Brain microvascular endothelial cell (primary cell): ENCODE measurements around the gene MED27.

Experiments
- DNase-seq: peaks from one replicate; pipeline ENCODE4 v3.0.0-alpha.2; 2020
- H3K27ac ChIP-seq: fragments of 250-450 bp; sonication (Bioruptor Pico); 2 replicates; pipeline ENCODE4 v1.5.1; 2020; ENCODE audit warnings: mild to moderate bottlenecking, moderate library complexity
- H3K27me3 ChIP-seq: fragments of 250-450 bp; sonication (Bioruptor Pico); replicated peaks from 2 replicates; pipeline ENCODE4 v1.5.1; 2020; ENCODE audit warnings: mild to moderate bottlenecking
- H3K36me3 ChIP-seq: fragments of 250-450 bp; sonication (Bioruptor Pico); replicated peaks from 2 replicates; pipeline ENCODE4 v1.5.1; 2020; ENCODE audit warnings: mild to moderate bottlenecking
- H3K4me3 ChIP-seq: 2 replicates; pipeline ENCODE4 v1.5.1; 2011; ENCODE audit warnings: low read depth, mild to moderate bottlenecking, control low read depth, low read length, moderate library complexity
- in situ Hi-C: cut with HindIII; loops from 2 replicates; pipeline ENCODE4 v1.10.0; 2017; ENCODE audit warnings: low sequenced_read_pairs, low pct_ligation_motif_present
- TF ChIP-seq, protein P1 (sequence below): IDR thresholded peaks from 2 replicates; pipeline ENCODE4 v1.5.1; 2011; ENCODE audit warnings: low read depth, mild to moderate bottlenecking, moderate library complexity, low read length, control low read depth, inconsistent platforms; ENCODE audit errors: missing control alignments

Gene MED27

DNA sequence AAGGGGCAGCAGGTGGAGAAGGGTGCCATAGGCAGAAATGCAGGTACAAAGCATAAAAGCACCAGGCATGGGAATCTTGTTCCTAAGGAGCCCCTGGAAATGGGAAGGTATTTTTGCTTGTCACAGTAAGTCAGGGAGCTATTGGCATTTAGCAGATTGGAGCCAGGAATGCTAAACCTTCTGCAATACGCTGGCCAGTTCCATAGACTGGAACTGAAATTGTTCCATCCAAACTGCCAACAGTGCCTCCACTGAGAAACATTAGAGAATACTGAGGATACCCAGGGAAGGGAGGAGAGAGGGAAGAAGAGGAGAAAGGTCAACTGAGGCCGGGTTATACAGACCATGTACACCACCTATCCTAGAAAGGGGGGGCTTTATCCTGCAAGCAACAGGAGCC, 162.7 kb downstream of the MED27 start:
- in situ Hi-C loops, result no loop called here
- Histone ChIP-seq H3K27ac (no peak overlapping the region), H3K36me3 (no peaks in the 10 kb centered on the region), H3K27me3 (no peaks in the 10 kb centered on the region), H3K4me3 (no peak overlapping the region)
- DNase-seq, result no peak
- TF ChIP-seq, protein P1, sequence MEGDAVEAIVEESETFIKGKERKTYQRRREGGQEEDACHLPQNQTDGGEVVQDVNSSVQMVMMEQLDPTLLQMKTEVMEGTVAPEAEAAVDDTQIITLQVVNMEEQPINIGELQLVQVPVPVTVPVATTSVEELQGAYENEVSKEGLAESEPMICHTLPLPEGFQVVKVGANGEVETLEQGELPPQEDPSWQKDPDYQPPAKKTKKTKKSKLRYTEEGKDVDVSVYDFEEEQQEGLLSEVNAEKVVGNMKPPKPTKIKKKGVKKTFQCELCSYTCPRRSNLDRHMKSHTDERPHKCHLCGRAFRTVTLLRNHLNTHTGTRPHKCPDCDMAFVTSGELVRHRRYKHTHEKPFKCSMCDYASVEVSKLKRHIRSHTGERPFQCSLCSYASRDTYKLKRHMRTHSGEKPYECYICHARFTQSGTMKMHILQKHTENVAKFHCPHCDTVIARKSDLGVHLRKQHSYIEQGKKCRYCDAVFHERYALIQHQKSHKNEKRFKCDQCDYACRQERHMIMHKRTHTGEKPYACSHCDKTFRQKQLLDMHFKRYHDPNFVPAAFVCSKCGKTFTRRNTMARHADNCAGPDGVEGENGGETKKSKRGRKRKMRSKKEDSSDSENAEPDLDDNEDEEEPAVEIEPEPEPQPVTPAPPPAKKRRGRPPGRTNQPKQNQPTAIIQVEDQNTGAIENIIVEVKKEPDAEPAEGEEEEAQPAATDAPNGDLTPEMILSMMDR, result no peak

DNA sequence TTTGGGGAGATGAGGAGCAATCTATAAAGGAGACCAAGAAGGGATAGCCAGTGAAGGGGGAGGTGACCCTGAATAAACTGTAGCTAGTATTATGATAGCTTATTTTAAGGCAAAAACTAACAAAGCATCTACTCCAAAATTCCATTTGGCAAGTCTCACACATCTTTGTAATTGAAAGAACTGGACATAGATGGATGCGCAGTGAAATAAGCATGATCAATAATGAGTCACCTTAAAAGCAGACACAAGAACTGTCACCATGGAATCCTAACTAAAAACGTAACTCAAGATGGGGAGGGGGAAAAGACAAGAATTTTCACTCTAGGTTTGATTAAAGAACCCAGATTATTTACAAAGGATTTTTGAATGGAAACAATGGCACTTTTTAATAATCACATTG, 164.5 kb downstream of the MED27 start:
- Histone ChIP-seq H3K4me3 (no peak overlapping the region), H3K27me3 (no peaks in the 10 kb centered on the region), H3K36me3 (no peaks in the 10 kb centered on the region), H3K27ac (no peak overlapping the region)
- DNase-seq, result peak; percentile 10
- TF ChIP-seq, protein P1, result no peak
- in situ Hi-C loops, result no loop called here

DNA sequence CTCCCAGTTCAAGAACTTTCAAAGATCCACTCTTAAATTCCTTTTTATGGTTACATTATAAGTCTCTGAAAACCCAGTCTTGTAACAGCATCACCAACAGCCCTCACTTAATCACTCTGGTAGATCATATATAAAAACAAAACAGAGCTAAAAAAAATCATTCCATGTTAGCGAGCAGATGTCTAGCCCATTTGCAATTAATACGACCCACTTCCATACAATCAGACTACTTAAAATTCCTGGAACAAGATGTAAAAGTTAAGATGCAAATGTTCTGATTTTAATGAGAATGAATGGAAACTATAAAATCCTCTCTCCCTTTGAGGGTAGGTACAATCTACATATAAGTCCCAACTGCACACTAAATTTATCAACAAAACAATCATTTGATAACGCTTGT, 167.0 kb downstream of the MED27 start:
- H3K4me3 ChIP-seq, result no peak overlapping the region
- in situ Hi-C loops, result no loop called here
- DNase-seq, result no peak
- no peaks in the 10 kb centered on the region for H3K27me3 ChIP-seq
- H3K36me3 ChIP-seq, result no peaks in the 10 kb centered on the region
- no peak overlapping the region for H3K27ac ChIP-seq
- TF ChIP-seq, protein P1, result no peak

DNA sequence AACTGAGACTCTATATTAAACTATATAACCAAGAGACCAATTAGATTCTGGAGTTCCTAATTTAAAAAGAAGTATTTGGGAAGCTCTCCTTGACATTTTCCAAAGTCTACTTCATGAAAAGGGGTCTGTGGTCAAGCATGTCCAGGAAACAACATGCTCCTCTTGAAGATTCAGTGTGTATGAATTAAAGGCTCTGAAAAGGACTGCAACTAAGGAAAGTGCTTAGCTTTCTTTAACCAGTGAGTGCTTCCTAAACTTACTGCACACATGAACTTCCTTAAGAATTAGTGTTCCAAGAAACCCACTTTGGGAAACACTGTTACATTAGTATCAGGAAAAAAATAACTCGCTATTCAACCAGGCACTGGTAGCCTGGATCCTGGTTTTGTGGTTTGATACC, 167.6 kb downstream of the MED27 start:
- H3K27me3 ChIP-seq, result no peaks in the 10 kb centered on the region
- DNase-seq, result no peak
- TF ChIP-seq, protein P1, result no peak
- no peaks in the 10 kb centered on the region for H3K36me3 ChIP-seq
- in situ Hi-C loops, result no loop called here
- H3K4me3 ChIP-seq, result no peak overlapping the region
- no peak overlapping the region for H3K27ac ChIP-seq

DNA sequence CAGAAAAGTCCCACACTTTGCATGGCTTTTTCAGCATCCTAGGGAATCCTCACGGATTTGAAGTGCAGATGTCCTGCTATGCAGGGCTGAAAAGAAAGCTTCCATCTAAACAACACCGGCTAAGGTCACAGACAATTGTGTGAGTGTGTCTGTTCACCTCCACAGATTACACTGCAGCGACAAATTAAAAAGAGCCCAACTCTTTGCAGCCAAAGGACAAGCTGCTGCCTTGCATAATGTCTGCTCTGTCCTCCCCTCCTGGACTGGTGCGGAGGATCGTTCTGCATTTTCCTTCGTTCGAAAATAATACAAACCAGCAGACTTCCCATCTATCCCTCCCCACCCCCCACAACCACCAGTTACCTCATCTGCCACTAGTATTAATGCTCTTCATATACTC, 169.1 kb downstream of the MED27 start:
- Histone ChIP-seq H3K27ac (no peak overlapping the region), H3K4me3 (no peak overlapping the region), H3K27me3 (no peaks in the 10 kb centered on the region), H3K36me3 (no peaks in the 10 kb centered on the region)
- TF ChIP-seq, protein P1, result no peak
- in situ Hi-C loops, result no loop called here
- no peak for DNase-seq

DNA sequence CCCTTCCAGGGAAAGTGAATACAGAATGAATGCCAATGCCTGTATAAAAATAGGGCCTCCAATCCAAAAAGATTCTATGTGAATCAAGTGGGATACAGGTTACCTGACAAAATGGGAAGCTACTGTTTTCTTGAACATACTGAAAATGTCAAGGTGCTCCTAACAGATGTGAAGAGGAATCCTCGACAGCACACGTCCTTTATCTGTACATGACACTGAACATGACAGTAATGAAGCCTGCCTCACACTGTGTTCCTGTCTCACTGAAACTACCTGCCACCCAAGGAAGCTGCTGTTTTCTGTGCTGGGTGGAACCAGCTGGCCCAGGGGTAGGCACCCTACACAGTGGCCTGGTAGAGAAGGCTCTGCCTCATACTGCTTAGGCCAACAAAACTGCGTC, 174.5 kb downstream of the MED27 start:
- Histone ChIP-seq H3K36me3 (no peaks in the 10 kb centered on the region), H3K27ac (no peak overlapping the region), H3K27me3 (no peaks in the 10 kb centered on the region), H3K4me3 (no peak overlapping the region)
- TF ChIP-seq, protein P1, result no peak
- in situ Hi-C loops, result no loop called here
- DNase-seq, result no peak
